Activated B cell treated with CpG ODN at 0.5 μM for 24 hours (primary cell): Measurements from ENCODE around the gene ADSL. TPM values are rescaled to one million over a fixed set of nuclear protein-coding genes. Genes with fewer than 3 reads are reported as not detected.
A peak's percentile ranks its signal among the peaks of the same experiment; 100 is the strongest.
"Not testable (repeated sequence)": the region's sequence is repeated elsewhere in the genome, so short reads cannot be mapped to it uniquely, and the experiment has no call there.

Experiments
- ATAC-seq: fragments of 200-7000 bp; cut with Tn5 transposase; one replicate; pipeline ENCODE4 v1.10.0; 2021; ENCODE audit warnings: low read depth, mild to moderate bottlenecking, moderate library complexity
- CTCF ChIA-PET: fragments of 350-600 bp; sonication (Branson Sonifier 250); formaldehyde crosslinking; loops from one replicate; lab custom pipeline; 2021; ENCODE audit warnings: antibody characterized with exemption; lab: Charles Lee
- POLR2A ChIA-PET: fragments of 350-600 bp; sonication (Branson Sonifier 250); formaldehyde crosslinking; loops from one replicate; lab custom pipeline; 2021; ENCODE audit warnings: antibody characterized with exemption; lab: Charles Lee
- DNase-seq: peaks from one replicate; pipeline ENCODE4 v3.0.0; 2022
- H3K27ac Mint-ChIP-seq: one replicate; pipeline ENCODE4 v1.8.0; 2020; ENCODE audit warnings: mixed read lengths
- H3K27me3 Mint-ChIP-seq: one replicate; pipeline ENCODE4 v1.8.0; 2021; ENCODE audit warnings: mixed read lengths
- H3K36me3 Mint-ChIP-seq: one replicate; pipeline ENCODE4 v1.8.0; 2021; ENCODE audit warnings: low read depth, mixed read lengths
- H3K4me1 Mint-ChIP-seq: one replicate; pipeline ENCODE4 v1.8.0; 2021; ENCODE audit warnings: mixed read lengths
- H3K4me3 Mint-ChIP-seq: one replicate; pipeline ENCODE4 v1.8.0; 2020; ENCODE audit warnings: mild to moderate bottlenecking, mixed read lengths
- H3K9me3 Mint-ChIP-seq: one replicate; pipeline ENCODE4 v1.8.0; 2020; ENCODE audit warnings: mixed read lengths
- CTCF ChIP-seq: fragments of 200-600 bp; IDR thresholded peaks from one replicate; pipeline ENCODE4 v1.8.0; 2022; ENCODE audit warnings: antibody characterized with exemption, mild to moderate bottlenecking
- intact Hi-C: fragments of 100-400 bp; cut with micrococcal nuclease; formaldehyde crosslinking; loops from one replicate; pipeline ENCODE4 v1.15.1; 2024
- total RNA-seq: library from RNA; stranded (reverse); gene quantifications from 2 replicates; pipeline ENCODE4 v1.2.3, GENCODE V29; 2022

ADSL gene
- total RNA-seq, 1 donor from 2014 or later: 102 TPM

GRCh38 chr22:40368836-40369235, 22.5 kb downstream of the ADSL start:
- intact Hi-C loops: no loop called here
- H3K4me1 Mint-ChIP-seq: peaks cover 27% of the 10 kb centered on the region
- no peak overlapping the region for H3K4me3 Mint-ChIP-seq
- TF ChIP-seq CTCF: no peak
- H3K27ac Mint-ChIP-seq: no peak overlapping the region
- ChIA-PET POLR2A (interaction anchor here (0.6 kb wide), 1 partner anchor 19 kb away, joined by 4 read pairs; no protein-coding TSS in a partner anchor), CTCF (no interaction called here)
- DNase-seq (no peak), ATAC-seq (no peak)
- H3K36me3 Mint-ChIP-seq: peaks cover 62% of the 10 kb centered on the region
- H3K27me3 Mint-ChIP-seq: no peaks in the 10 kb centered on the region
- H3K9me3 Mint-ChIP-seq: no peaks in the 10 kb centered on the region

GRCh38 chr22:40374567-40374966, 28.3 kb downstream of the ADSL start:
- intact Hi-C loops: loop anchor here (5.0 kb wide), 2 partner anchors 118 to 263 kb away; partner anchors contain the start of gene MRTFA
- no peak for TF ChIP-seq CTCF
- no peak overlapping the region for H3K4me3 Mint-ChIP-seq
- H3K9me3 Mint-ChIP-seq: no peaks in the 10 kb centered on the region
- ATAC-seq (no peak), DNase-seq (no peak)
- peaks cover 71% of the 10 kb centered on the region for H3K4me1 Mint-ChIP-seq
- H3K36me3 Mint-ChIP-seq: peaks cover 20% of the 10 kb centered on the region
- H3K27me3 Mint-ChIP-seq: no peaks in the 10 kb centered on the region
- CTCF ChIA-PET: no interaction called here
- no peak overlapping the region for H3K27ac Mint-ChIP-seq
- POLR2A ChIA-PET: interaction anchor here (0.5 to 1.0 kb wide), 3 partner anchors 10 to 34 kb away, joined by 4 to 5 read pairs (median 5); no protein-coding TSS in a partner anchor

GRCh38 chr22:40376149-40376548, 29.8 kb downstream of the ADSL start:
- Mint-ChIP-seq H3K4me3 (peak overlapping the region; percentile 57), H3K4me1 (peaks cover 71% of the 10 kb centered on the region), H3K27ac (peak overlapping the region; percentile 75), H3K9me3 (no peaks in the 10 kb centered on the region), H3K27me3 (no peaks in the 10 kb centered on the region), H3K36me3 (peaks cover 18% of the 10 kb centered on the region)
- TF ChIP-seq CTCF: no peak
- POLR2A ChIA-PET: interaction anchor here (0.6 to 2.1 kb wide), 4 partner anchors 9 to 117 kb away, joined by 5 to 11 read pairs (median 6); no protein-coding TSS in a partner anchor
- DNase-seq: no peak
- CTCF ChIA-PET: interaction anchor here (1.0 kb wide), 1 partner anchor 23 kb away, joined by 3 read pairs; no protein-coding TSS in a partner anchor
- ATAC-seq: peak; percentile 75
- intact Hi-C loops: loop anchor here (1.0 kb wide), 1 partner anchor 9 kb away; no protein-coding TSS in a partner anchor

GRCh38 chr22:40377931-40378330, 31.6 kb downstream of the ADSL start:
- Mint-ChIP-seq H3K4me1 (peaks cover 66% of the 10 kb centered on the region), H3K9me3 (no peaks in the 10 kb centered on the region), H3K27ac (peak overlapping the region; percentile 65), H3K4me3 (no peak overlapping the region), H3K36me3 (peaks cover 15% of the 10 kb centered on the region), H3K27me3 (no peaks in the 10 kb centered on the region)
- no peak for TF ChIP-seq CTCF
- intact Hi-C loops: no loop called here
- ATAC-seq (no peak), DNase-seq (no peak)
- ChIA-PET POLR2A (interaction anchor here (0.7 to 1.9 kb wide), 4 partner anchors 10 to 459 kb away, joined by 3 to 4 read pairs (median 4); no protein-coding TSS in a partner anchor), CTCF (no interaction called here)

GRCh38 chr22:40378448-40378847, 32.1 kb downstream of the ADSL start:
- ATAC-seq, CTCF ChIA-PET, intact Hi-C loops, H3K9me3 Mint-ChIP-seq, DNase-seq, H3K27me3 Mint-ChIP-seq, H3K4me3 Mint-ChIP-seq: not testable (repeated sequence)
- Mint-ChIP-seq H3K4me1 (peaks cover 66% of the 10 kb centered on the region), H3K27ac (peak overlapping the region; percentile 65), H3K36me3 (peaks cover 10% of the 10 kb centered on the region)
- POLR2A ChIA-PET: interaction anchor here (0.6 to 1.9 kb wide), 3 partner anchors 8 to 19 kb away, joined by 3 to 4 read pairs (median 4); partner anchors contain the start of gene SGSM3
